Measurements from ENCODE around the gene AMFR.
A peak's percentile ranks its signal among the peaks of the same experiment; 100 is the strongest.

Gene AMFR

DNA sequence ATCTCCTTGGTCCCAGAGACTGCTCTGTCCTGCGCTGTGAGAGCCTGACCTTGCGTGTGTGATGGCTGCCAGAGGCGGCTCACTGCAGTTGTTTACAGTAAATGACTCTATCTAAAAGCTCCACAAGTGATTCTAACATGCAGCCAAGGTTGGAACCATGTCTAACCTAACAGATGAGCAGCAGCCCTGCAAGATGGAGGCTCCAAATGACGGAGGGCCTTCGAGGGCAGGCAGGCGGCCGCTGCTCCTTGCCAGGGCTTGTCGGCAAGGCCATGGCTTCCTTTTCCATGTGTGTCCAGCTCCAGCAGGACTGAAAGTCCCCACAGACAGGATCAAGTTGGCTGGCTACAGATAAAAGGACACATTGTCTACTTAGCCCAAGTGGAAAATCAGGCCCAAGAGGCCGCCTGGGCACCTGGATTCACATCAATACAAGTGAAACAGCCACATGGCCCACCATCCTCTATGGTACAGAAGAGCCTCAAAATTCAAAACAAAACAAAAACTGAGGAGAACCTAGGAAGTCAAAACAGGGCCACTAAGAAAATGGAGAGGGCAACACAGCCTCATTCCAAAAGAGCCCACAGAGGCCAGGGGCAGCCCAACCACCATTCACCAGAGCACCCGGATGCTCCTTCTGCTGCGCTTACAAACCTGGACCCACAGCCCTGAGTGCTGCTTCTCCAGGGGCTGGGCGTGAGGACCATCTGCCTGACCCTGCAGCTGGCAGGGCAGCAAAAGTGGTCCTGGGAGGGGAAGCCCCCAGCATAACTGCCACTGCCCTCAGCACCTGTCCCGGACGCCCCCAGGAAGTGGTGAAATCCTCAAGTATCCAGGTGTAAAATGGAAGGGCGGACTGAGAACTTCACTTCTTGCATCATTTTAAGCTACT is 65.0 kb downstream of the AMFR start:
- DNase-seq, result no peak

- no peak for DNase-seq
Observed at GRCh38 chr16:56357765-56358322, 67.5 kb downstream of the AMFR start.

GRCh38 chr16:56357241-56357764 is 68.0 kb downstream of the AMFR start:
- DNase-seq, result no peak

GRCh38 chr16:56356276-56357240 is 68.8 kb downstream of the AMFR start:
- peak; percentile 68 for DNase-seq

DNA sequence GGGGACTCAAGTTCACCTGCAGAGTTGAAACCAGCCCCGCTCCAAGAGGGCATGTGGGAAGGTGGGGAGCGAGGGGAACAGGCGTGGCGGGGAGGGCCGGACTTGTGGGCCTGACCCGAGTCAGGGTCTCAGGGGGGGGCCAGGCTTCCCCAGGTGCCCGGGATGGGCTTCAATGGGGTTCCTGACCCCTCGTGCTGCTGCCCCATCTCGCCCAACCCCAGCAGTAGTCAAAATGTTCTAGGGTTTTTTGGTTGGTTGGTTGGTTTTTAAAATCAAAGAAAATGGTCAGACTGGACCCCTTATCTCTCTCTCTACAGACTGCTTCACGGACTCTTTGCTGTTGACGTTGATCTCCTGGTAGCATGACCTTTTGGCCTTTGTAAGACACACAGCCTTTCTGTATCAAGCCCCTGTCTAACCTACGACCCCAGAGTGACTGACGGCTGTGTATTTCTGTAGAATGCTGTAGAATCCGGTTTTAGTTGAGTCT is 69.5 kb downstream of the AMFR start:
- no peak for DNase-seq

- no peak for DNase-seq
Observed at GRCh38 chr16:56355221-56355620, 70.1 kb downstream of the AMFR start.

DNA sequence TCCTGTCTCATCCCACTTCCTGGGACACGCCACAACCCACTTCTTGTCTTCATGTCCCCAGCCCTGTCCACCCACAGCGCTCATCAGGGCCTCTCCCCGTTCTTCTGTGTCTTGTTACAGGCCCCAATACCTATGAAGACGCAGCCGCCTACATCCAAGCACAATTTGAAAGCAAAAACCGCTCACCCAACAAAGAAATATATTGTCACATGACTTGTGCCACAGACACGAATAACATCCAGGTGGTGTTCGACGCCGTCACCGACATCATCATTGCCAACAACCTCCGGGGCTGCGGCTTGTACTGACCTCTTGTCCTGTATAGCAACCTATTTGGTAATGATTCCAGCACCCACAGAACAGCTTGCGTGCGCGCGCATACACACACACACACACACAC is 70.6 kb downstream of the AMFR start:
- no peak for DNase-seq

DNA sequence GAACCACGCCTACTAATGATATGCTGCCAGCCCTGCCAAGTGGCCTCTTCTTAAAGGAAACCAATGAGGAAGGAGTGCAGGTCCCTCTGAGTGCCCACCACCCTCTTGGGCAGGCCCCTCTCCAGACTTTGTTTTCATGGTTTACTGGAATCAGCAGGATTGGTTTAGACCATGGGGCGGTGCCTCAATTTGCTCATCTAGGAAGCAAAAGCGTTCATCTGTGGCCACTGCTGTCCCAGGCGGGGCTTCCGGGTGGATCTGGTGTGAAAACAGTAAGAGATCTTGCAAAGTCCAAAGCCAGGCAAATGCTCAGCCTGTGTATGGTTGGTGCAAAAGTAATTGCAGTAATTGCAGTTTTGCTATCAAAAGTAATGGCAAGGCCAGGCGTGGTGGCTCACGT is 71.3 kb downstream of the AMFR start:
- DNase-seq, result no peak

- no peak for DNase-seq
Observed at GRCh38 chr16:56353054-56353921, 72.1 kb downstream of the AMFR start.

GRCh38 chr16:56352351-56353053 is 72.8 kb downstream of the AMFR start:
- no peak for DNase-seq

DNA sequence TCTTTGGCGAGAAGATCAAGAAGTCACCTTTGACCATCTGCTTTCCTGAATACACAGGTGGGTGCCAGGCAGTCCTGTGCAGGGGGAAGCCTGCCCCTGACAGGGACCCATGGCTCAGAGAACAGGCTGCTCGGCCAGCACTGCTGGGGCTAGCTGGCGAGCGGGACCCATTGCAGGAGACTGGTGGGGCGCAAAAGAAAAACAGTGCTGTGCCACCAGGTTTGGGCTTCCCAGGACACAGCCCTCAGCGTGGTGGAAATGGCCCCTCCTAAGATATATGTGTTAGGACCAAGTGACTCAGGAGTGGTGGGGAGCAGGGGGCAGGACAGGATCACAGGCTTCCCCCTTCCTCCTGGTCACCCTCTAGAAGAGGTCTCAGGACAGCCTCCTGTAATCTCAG is 73.9 kb downstream of the AMFR start:
- DNase-seq, result no peak

- DNase-seq, result no peak
Observed at GRCh38 chr16:56350491-56351405, 74.6 kb downstream of the AMFR start.

GRCh38 chr16:56349711-56350161 is 75.6 kb downstream of the AMFR start:
- no peak for DNase-seq

GRCh38 chr16:56349086-56349415 is 76.3 kb downstream of the AMFR start:
- no peak for DNase-seq

- DNase-seq, result no peak
Observed at GRCh38 chr16:56348168-56349085, 76.9 kb downstream of the AMFR start.

- no peak for DNase-seq
Observed at GRCh38 chr16:56347670-56348069, 77.7 kb downstream of the AMFR start.

DNA sequence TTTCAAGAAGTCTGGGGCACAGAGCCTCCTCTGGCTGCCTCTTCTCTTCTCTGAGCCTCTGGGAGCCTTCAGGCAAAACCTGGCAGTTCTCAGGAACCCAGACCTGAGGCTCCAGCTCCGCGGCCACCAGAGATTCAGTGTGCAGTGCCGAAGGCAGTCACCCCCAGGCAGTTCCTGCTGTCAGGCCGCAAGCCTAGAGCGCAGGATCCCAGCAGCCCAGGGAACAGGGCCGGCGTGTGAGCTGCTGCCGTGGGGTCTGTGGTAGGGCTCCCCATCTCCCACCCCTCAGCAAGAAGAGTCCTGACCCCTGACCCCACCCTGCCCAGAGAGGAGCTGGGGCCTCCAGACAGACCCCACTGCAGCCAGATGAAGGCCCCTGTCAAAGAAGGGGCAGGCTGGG is 78.2 kb downstream of the AMFR start:
- DNase-seq, result no peak

GRCh38 chr16:56346131-56346890 is 79.0 kb downstream of the AMFR start:
- no peak for DNase-seq
